Adrenal gland (tissue), 12 donors: ENCODE data around the gene TMOD1. TPM values are rescaled to one million over a fixed set of nuclear protein-coding genes. Genes with fewer than 3 reads are reported as not detected.

ENCODE experiments used
- DNase-seq, 7 donors: peaks; one replicate each; pipeline ENCODE4 v3.0.0-alpha.2; 2019 to 2020
- H3K27ac ChIP-seq, 5 donors: fragments of 200-600 bp; sonication (generic) in 4 of 5; 1 replicate in 3 of 5; 2 replicates in 2 of 5; pipeline versions ENCODE4 v1.5.1 to v1.8.0; 2016 to 2020; ENCODE audit warnings: mild to moderate bottlenecking in 1 of 5
- H3K27me3 ChIP-seq: fragments of 200-600 bp; 2 replicates; pipeline ENCODE4 v1.8.0; 2021
- H3K36me3 ChIP-seq, 2 donors: fragments of 200-600 bp; replicated peaks in 1 of 2; 1 replicate in 1 of 2; 2 replicates in 1 of 2; pipeline versions ENCODE4 v1.5.1 to v1.8.0; 2018 to 2022
- H3K4me1 ChIP-seq, 2 donors: fragments of 200-600 bp; replicated peaks in 1 of 2; 1 replicate in 1 of 2; 2 replicates in 1 of 2; pipeline versions ENCODE4 v1.5.1 to v1.8.0; 2018 to 2021
- H3K4me3 ChIP-seq, 4 donors: fragments of 200-600 bp; sonication (generic) in 3 of 4; one replicate each; pipeline ENCODE4 v1.5.1; 2016 to 2018
- H3K9me3 ChIP-seq, 3 donors: fragments of 200-600 bp; sonication (generic) in 1 of 3; replicated peaks in 1 of 3; 1 replicate in 2 of 3; 2 replicates in 1 of 3; pipeline versions ENCODE4 v1.5.1 to v1.8.0; 2016 to 2021
- CTCF ChIP-seq, 6 experiments: fragments of 450-650 bp in 4 of 6; fragments of 200-600 bp in 2 of 6; sonication (generic) in 1 of 6; IDR thresholded peaks; 1 replicate in 5 of 6; 2 replicates in 1 of 6; pipeline versions ENCODE4 v1.5.1 to v1.8.0; 2016 to 2021; ENCODE audit warnings: antibody characterized with exemption in 6 of 6, mild to moderate bottlenecking in 2 of 6, moderate library complexity in 1 of 6
- POLR2A ChIP-seq, 2 donors: fragments of 450-650 bp; IDR thresholded peaks; one replicate each; pipeline ENCODE4 v1.6.1; 2017; ENCODE audit warnings: antibody characterized with exemption in 2 of 2, mild to moderate bottlenecking in 2 of 2, moderate library complexity in 1 of 2
- WGBS, 4 donors: extraction: QIAGEN DNeasy Blood & Tissue Kit in 2 of 4; methylation state at CpG; one replicate each; pipeline versions ENCODE4 v1.1.5 to v1.1.7; 2013 to 2017; 5-methylcytosine and 5-hydroxymethylcytosine counted together
- intact Hi-C, 2 donors: fragments of 100-400 bp; cut with DNase I; formaldehyde crosslinking; loops; one replicate each; pipeline versions ENCODE4 v1.14.1 to v1.15.0; 2022 to 2023
- polyA plus RNA-seq, 3 donors: library from polyadenylated mRNA; stranded (reverse); fragments of 200-250 nt in 2 of 3; fragments of 350-450 nt in 1 of 3; fragmentation: Illumina TruSeq in 1 of 3; extraction: RNeasy Lipid Tissue Mini Kit (QIAGEN cat#74804) in 1 of 3; gene quantifications; one replicate each; pipeline ENCODE4 v1.2.3, GENCODE V29; 2013 to 2014
- total RNA-seq, 9 donors: library from RNA; depleted of rRNA in 4 of 9; stranded (reverse); fragments of >200 nt in 4 of 9; fragments of 120-200 nt in 1 of 9; fragmentation: NEBNext Ultra II Directional in 1 of 9; extraction: Animal tissue kit (Norgen Biotek cat#: 25700) in 1 of 9; gene quantifications; one replicate each; pipeline versions ENCODE4 v1.1.0 to v1.2.4, GENCODE V29; 2013 to 2023
- donor health status: healthy with polysubstance abuse.
- donor health status: Bipolar disorder and iron deficiency.
- donor health status: DM: yes; HTN: yes; CAD: no.
- donor health status: DM: no; HTN: no; CAD: no.
- donor health status: DM: no; HTN: no; CAD: no.
- donor health status: DM: yes; HTN: yes; CAD: no.

TMOD1 gene
- total and polyA plus RNA-seq, 12 donors, result 23.9 to 91.2 (median 59.8) TPM

- Histone ChIP-seq H3K4me1 (peaks cover 11 to 39% of the 10 kb centered on the region in 2 donors), H3K4me3 (no peak overlapping the region), H3K9me3 (no peaks in the 10 kb centered on the region), H3K27me3 (no peaks in the 10 kb centered on the region), H3K27ac (peak overlapping the region in 1 of 5 donors; percentile 30), H3K36me3 (no peaks in the 10 kb centered on the region)
- TF ChIP-seq CTCF (IDR thresholded peaks at IDR 0.05) (no peak), POLR2A (IDR thresholded peaks at IDR 0.05) (no peak)
- peak in 1 of 7 donors; percentile 52 for DNase-seq
- intact Hi-C loops, result no loop called here
- 89 to 95% (median 92%) methylated on average over 6 of the region's 6 CpGs for WGBS, 4 donors
These were observed 14.2 kb downstream of the TMOD1 start for GRCh38 chr9:97515662-97516061.

DNA sequence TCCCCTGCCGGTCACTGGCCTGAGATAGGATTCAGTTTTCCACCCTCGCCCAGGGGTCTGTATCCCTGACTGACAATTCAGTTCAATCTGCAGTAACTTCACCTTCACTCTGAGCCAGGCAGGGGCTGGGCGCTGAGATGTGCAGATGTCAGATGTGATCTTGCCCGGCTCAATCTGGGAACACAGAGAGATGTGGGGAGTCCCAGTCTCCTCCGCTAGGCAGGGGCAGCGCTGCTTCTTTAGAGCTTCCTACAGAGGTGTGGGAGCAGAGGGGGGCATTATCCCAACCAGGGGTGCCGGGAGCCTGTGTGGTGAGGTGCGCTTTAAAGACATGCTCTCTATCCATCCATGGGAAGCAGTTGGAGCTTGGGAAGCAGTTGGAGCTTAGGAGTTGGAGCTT lies 14.6 kb downstream of the TMOD1 start:
- no peak overlapping the region for H3K4me3 ChIP-seq
- no peak for TF ChIP-seq CTCF (IDR thresholded peaks at IDR 0.05)
- peak in 1 of 2 donors; percentile 5 for TF ChIP-seq POLR2A (IDR thresholded peaks at IDR 0.05)
- peak in 2 of 7 donors; percentile 17 to 52 for DNase-seq
- H3K27ac ChIP-seq, result peak overlapping the region in 1 of 5 donors; percentile 30
- no peaks in the 10 kb centered on the region for H3K9me3 ChIP-seq
- no peaks in the 10 kb centered on the region for H3K27me3 ChIP-seq
- 89 to 96% (median 92%) methylated on average over 6 to 8 of the region's 8 CpGs for WGBS, 4 donors
- no peaks in the 10 kb centered on the region for H3K36me3 ChIP-seq
- intact Hi-C loops, result no loop called here
- H3K4me1 ChIP-seq, result peaks cover 11 to 42% of the 10 kb centered on the region in 2 donors

DNA sequence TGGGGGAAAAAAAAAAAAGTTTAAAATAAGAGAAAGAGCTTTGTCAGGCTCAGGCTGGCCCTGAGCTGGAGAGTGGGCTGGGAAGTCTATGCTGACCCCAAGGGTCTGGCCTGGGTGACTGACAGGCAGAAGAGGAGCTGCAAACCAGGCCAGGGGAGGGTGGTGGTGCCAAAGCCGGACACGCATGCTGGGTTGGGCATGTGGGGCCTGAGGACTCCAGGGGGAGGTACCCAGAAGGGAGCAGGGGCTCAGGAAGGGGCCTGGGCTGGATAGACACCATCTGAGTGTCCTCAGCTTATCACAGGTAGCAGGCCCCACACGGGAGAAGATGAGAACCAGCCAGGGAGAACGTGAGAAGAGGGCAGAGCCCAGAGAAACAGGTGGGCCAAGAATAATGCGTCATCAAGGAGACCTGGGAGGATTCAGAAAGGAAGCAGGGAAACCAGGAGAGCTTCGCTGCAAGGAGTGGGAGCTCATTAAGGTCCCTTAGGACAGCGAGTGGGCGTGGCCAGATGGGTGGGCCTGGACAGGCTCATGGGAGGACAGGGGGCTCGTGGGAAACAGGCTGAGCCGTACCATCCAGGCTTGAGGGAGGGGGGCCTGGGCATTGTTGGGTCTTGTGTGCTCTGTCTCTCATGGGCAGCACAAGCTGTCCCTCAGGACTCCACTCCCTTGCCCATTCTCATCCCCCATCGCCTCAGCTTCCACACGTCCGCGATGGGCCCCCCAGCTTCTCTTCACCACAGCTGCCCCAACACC lies 16.0 kb downstream of the TMOD1 start:
- Histone ChIP-seq H3K9me3 (no peaks in the 10 kb centered on the region), H3K27ac (peak overlapping the region in 2 of 5 donors; percentile 78), H3K4me1 (peaks cover 11 to 54% of the 10 kb centered on the region in 2 donors), H3K4me3 (no peak overlapping the region), H3K36me3 (no peaks in the 10 kb centered on the region), H3K27me3 (no peaks in the 10 kb centered on the region)
- peak in 2 of 7 donors; percentile 28 to 53 for DNase-seq
- TF ChIP-seq CTCF (IDR thresholded peaks at IDR 0.05) (no peak), POLR2A (IDR thresholded peaks at IDR 0.05) (no peak)
- intact Hi-C loops, result no loop called here
- WGBS, 4 donors, result 81 to 90% (median 89%) methylated on average over 14 of the region's 14 CpGs

- H3K36me3 ChIP-seq, result no peaks in the 10 kb centered on the region
- H3K4me1 ChIP-seq, result peaks cover 11 to 54% of the 10 kb centered on the region in 2 donors
- peak overlapping the region in 4 of 5 donors; percentile 32 to 78 (median 66) for H3K27ac ChIP-seq
- no peak overlapping the region for H3K4me3 ChIP-seq
- 68 to 80% (median 70%) methylated on average over 9 of the region's 9 CpGs for WGBS, 4 donors
- TF ChIP-seq POLR2A (IDR thresholded peaks at IDR 0.05) (no peak), CTCF (IDR thresholded peaks at IDR 0.05) (no peak)
- H3K27me3 ChIP-seq, result no peaks in the 10 kb centered on the region
- peak in 2 of 7 donors; percentile 20 to 51 for DNase-seq
- no peaks in the 10 kb centered on the region for H3K9me3 ChIP-seq
- intact Hi-C loops, result no loop called here
These were observed 16.9 kb downstream of the TMOD1 start for GRCh38 chr9:97518166-97518908.
